ENCODE results near the gene NACA2. TPM values are rescaled to one million over a fixed set of nuclear protein-coding genes. Genes with fewer than 3 reads are reported as not detected.
A peak's percentile ranks its signal among the peaks of the same experiment; 100 is the strongest.

Gene NACA2
- total and polyA plus RNA-seq, 2 of the 8 experiments (the other 6 are each of a cell fraction or from before 2014, with no cell fraction given): not detected

DNA sequence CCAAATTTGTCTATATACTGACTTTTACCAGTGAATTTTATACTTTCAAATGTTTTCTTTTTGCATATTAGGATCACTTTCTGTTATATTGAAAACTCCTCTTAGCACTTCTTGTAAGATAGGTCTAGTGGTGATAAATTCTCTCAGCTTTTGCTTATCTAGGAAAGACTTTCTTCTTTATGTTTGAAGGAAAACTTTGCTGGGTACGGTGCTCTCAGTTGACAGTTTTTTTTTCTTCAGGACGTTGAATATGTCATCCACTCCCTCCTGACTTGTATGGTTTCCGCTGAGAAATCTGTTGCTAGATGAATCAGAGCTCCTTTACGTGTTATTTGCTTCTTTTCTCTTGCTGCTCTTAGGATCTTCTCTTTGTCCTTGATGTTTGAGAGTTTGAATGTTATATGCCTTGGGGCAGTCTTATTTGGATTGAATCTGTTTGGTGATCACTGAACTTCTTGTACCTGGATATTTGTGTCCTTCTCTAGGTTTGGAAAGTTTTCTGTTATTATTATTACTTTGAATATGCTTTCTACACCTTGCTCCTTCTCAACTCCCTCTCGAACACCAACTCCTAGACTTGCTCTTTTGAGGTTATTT, 44.0 kb upstream of the NACA2 start:
- no peak overlapping the region for H3K18ac ChIP-seq (ENCODE audit: extremely low read depth, low read length)
- no peaks in the 10 kb centered on the region for H3K27me3 ChIP-seq (replicated peaks in 1 of 4; ENCODE audit: control insufficient read depth in 3 of 4, extremely low read depth in 1 of 4, insufficient read depth in 3 of 4, low read length in 3 of 4)
- ChIA-PET POLR2A (ENCODE audit: partially characterized antibody) (no interaction called here), CTCF (ENCODE audit: partially characterized antibody) (interaction anchor here (0.6 to 1.7 kb wide), 29 partner anchors 10 to 680 kb away, joined by 3 to 18 read pairs (median 4); no protein-coding TSS in a partner anchor)
- no peak overlapping the region for H3K4ac ChIP-seq (replicated peaks; ENCODE audit: insufficient read length, low read depth, low read length)
- 77% methylated on average over 5 of the region's 5 CpGs; no CpG with 5 or more reads in 1 of the 2 experiments for WGBS, 2 experiments (ENCODE audit: extremely low coverage in 1 of 2, insufficient coverage in 1 of 2, insufficient read length in 1 of 2, insufficient replicate concordance in 2 of 2, low coverage in 1 of 2, low lambda C conversion rate in 2 of 2, missing lambda C conversion rate in 1 of 2)
- FAIRE-seq (no peak), DNase-seq (ENCODE audit: low read depth in 1 of 2, low spot score in 2 of 2) (no peak)
- no peaks in the 10 kb centered on the region for H3K79me2 ChIP-seq (ENCODE audit: control insufficient read depth in 1 of 2, insufficient read depth in 2 of 2, low read length in 2 of 2)
- no peaks in the 10 kb centered on the region for H3K36me3 ChIP-seq (ENCODE audit: control insufficient read depth in 2 of 4, insufficient read depth in 4 of 4, low read length in 3 of 4)
- no peaks in the 10 kb centered on the region for H3K23me2 ChIP-seq (ENCODE audit: low read depth, low read length)
- H3K4me2 ChIP-seq (ENCODE audit: insufficient read depth in 1 of 2, low read depth in 2 of 2, low read length in 2 of 2): no peak overlapping the region
- H2BK120ac ChIP-seq (replicated peaks; ENCODE audit: low read depth, low read length): no peak overlapping the region
- no peak overlapping the region for H3K14ac ChIP-seq (ENCODE audit: insufficient read length)
- H3K23ac ChIP-seq (ENCODE audit: insufficient read length): no peak overlapping the region
- no peak overlapping the region for H4K8ac ChIP-seq (ENCODE audit: extremely low read depth, insufficient read depth, low read length)
- no peaks in the 10 kb centered on the region for H3K9me3 ChIP-seq (ENCODE audit: insufficient read depth in 2 of 2, low read depth in 1 of 2, low read length in 1 of 2)
- no peak overlapping the region for H2BK15ac ChIP-seq (ENCODE audit: low read length)
- H3K4me3 ChIP-seq (ENCODE audit: extremely low read depth in 1 of 4, insufficient read depth in 2 of 4, low read depth in 3 of 4, low read length in 4 of 4): no peak overlapping the region
- peak overlapping the region in 1 of 4 experiments; percentile 8; a peak in 1 of 7 replicates for H3K9ac ChIP-seq (replicated peaks in 1 of 4; ENCODE audit: extremely low read depth in 1 of 4, low read depth in 3 of 4, low read length in 3 of 4)
- no peak overlapping the region for H3K27ac ChIP-seq (ENCODE audit: low read depth, low read length)
- no peak overlapping the region for H2BK20ac ChIP-seq (ENCODE audit: low read length)
- no peak overlapping the region for H4K91ac ChIP-seq (replicated peaks; ENCODE audit: insufficient read length, low read length)
- no peak overlapping the region for H3K56ac ChIP-seq (replicated peaks; ENCODE audit: insufficient read length, low read depth, low read length)
- no peak overlapping the region for H4K5ac ChIP-seq (ENCODE audit: insufficient read length, low read depth, low read length)
- no peak overlapping the region for H2AFZ ChIP-seq (ENCODE audit: low read length)
- H4K20me1 ChIP-seq (replicated peaks in 1 of 2; ENCODE audit: control insufficient read depth in 1 of 2, insufficient read depth in 2 of 2, low read length in 2 of 2): no peaks in the 10 kb centered on the region
- TF ChIP-seq SP4 (IDR thresholded peaks at IDR 0.05; ENCODE audit: low read length): no peak
- TF ChIP-seq TCF12 (IDR thresholded peaks at IDR 0.05; ENCODE audit: low read depth, low read length): no peak
- no peak for TF ChIP-seq EGR1 (IDR thresholded peaks at IDR 0.05; ENCODE audit: borderline replicate concordance, low read depth, low read length)
- TF ChIP-seq CBX8 (IDR thresholded peaks at IDR 0.05; ENCODE audit: borderline replicate concordance, low read depth, low read length): no peak
- no peak for TF ChIP-seq TBP (IDR thresholded peaks at IDR 0.05; ENCODE audit: low read depth, low read length)
- no peak for TF ChIP-seq SP1 (IDR thresholded peaks at IDR 0.05; ENCODE audit: low read depth, low read length)
- no peaks in the 10 kb centered on the region for H3K4me1 ChIP-seq (replicated peaks in 1 of 4; ENCODE audit: control insufficient read depth in 3 of 4, insufficient read depth in 4 of 4, low read length in 3 of 4)
- H2BK5ac ChIP-seq (ENCODE audit: low read depth, low read length): no peak overlapping the region
- no peak overlapping the region for H2AK5ac ChIP-seq (ENCODE audit: low read depth, low read length)
- no peaks in the 10 kb centered on the region for H3K79me1 ChIP-seq (ENCODE audit: low read depth, low read length)
- no peak overlapping the region for H2BK12ac ChIP-seq (ENCODE audit: low read depth, low read length)
